Measurements from ENCODE around the gene GSTT4. TPM values are rescaled to one million over a fixed set of nuclear protein-coding genes. Genes with fewer than 3 reads are reported as not detected.

The GSTT4 gene
- total and polyA plus RNA-seq, 2 of the 13 experiments (the other 11 are each of a cell fraction or from before 2014, with no cell fraction given) = 0.59 to 0.62 TPM

- TF ChIP-seq FIP1L1 (IDR thresholded peaks at IDR 0.05; ENCODE audit: borderline replicate concordance, insufficient read depth, low read depth, low read length) (no peak), EP300 (IDR thresholded peaks at IDR 0.05; ENCODE audit: low read depth in 2 of 2, low read length in 2 of 2) (no peak), EP300 (CRISPR knock-in tag; IDR thresholded peaks at IDR 0.05; ENCODE audit: borderline replicate concordance) (no peak), ZHX2 (IDR thresholded peaks at IDR 0.05; ENCODE audit: low read depth) (no peak), ZHX2 (CRISPR knock-in tag; IDR thresholded peaks at IDR 0.05; ENCODE audit: borderline replicate concordance) (no peak), MLLT10 (CRISPR knock-in tag; IDR thresholded peaks at IDR 0.05) (no peak), ZNF710 (CRISPR knock-in tag; IDR thresholded peaks at IDR 0.05; ENCODE audit: borderline replicate concordance) (no peak), AKNA (CRISPR knock-in tag; IDR thresholded peaks at IDR 0.05; ENCODE audit: borderline replicate concordance) (no peak), ZUFSP (CRISPR knock-in tag; IDR thresholded peaks at IDR 0.05; ENCODE audit: borderline replicate concordance) (no peak), NR2F1 (CRISPR knock-in tag; IDR thresholded peaks at IDR 0.05) (no peak), IRF2 (CRISPR knock-in tag; IDR thresholded peaks at IDR 0.05) (no peak), HNRNPH1 (optimal IDR thresholded peaks at IDR 0.05; ENCODE audit: low read depth, low read length) (no peak)
These were observed 28.5 kb upstream of the GSTT4 start (continued) for GRCh38 chr22:24033731-24034130.

Data from HepG2 (cell line).